GM19455 (cell line): Measurements from ENCODE around the gene ADAR.

Experiments
- ATAC-seq: cut with Tn5 transposase; IDR thresholded peaks from one replicate; pipeline ENCODE4 v1.9.1; 2021; ENCODE audit not compliant: unreplicated experiment

Gene ADAR

GRCh38 chr1:154559466-154560044 lies 48.4 kb downstream of the ADAR start:
- peak; percentile 42 for ATAC-seq

- peak; percentile 81 for ATAC-seq
Measured at GRCh38 chr1:154558720-154559465, 49.1 kb downstream of the ADAR start.

GRCh38 chr1:154557939-154558719 lies 49.9 kb downstream of the ADAR start, which contains the start of gene UBE2Q1:
Gene UBE2Q1, minus strand, starts transcription at chr1:154558662. Its CDS starts 109 bp downstream, at chr1:154558553.
- ATAC-seq: peak; percentile 9

GRCh38 chr1:154557248-154557938 lies 50.6 kb downstream of the ADAR start:
- no peak for ATAC-seq

- ATAC-seq: no peak
Measured at GRCh38 chr1:154556422-154556821, 51.6 kb downstream of the ADAR start.

- ATAC-seq: no peak
Measured at GRCh38 chr1:154553056-154554030, 54.6 kb downstream of the ADAR start.

GRCh38 chr1:154552036-154552435 lies 56.0 kb downstream of the ADAR start:
- no peak for ATAC-seq

GRCh38 chr1:154551474-154551873 lies 56.5 kb downstream of the ADAR start:
- no peak for ATAC-seq

- ATAC-seq: no peak
Measured at GRCh38 chr1:154550657-154551056, 57.3 kb downstream of the ADAR start.

GRCh38 chr1:154550070-154550469 lies 57.9 kb downstream of the ADAR start:
- ATAC-seq: no peak

- no peak for ATAC-seq
Measured at GRCh38 chr1:154549202-154549770, 58.7 kb downstream of the ADAR start.

- no peak for ATAC-seq
Measured at GRCh38 chr1:154548028-154548427, 60.0 kb downstream of the ADAR start.

- ATAC-seq: no peak
Measured at GRCh38 chr1:154547105-154547732, 60.8 kb downstream of the ADAR start.

GRCh38 chr1:154546264-154547063 lies 61.5 kb downstream of the ADAR start:
- no peak for ATAC-seq

- ATAC-seq: no peak
Measured at GRCh38 chr1:154541231-154541630, 66.8 kb downstream of the ADAR start.

- ATAC-seq: no peak
Measured at GRCh38 chr1:154539486-154540483, 68.2 kb downstream of the ADAR start.

- no peak for ATAC-seq
Measured at GRCh38 chr1:154536570-154536969, 71.4 kb downstream of the ADAR start.
